NB4 (cell line): ENCODE data around the gene MMD.
"Not testable (repeated sequence)": the region's sequence is repeated elsewhere in the genome, so short reads cannot be mapped to it uniquely, and the experiment has no call there.

Experiments used
- MYC ChIP-seq: IDR thresholded peaks from 2 replicates; pipeline ENCODE4 v1.6.1; 2011; ENCODE audit warnings: low read depth, low read length
- POLR2A ChIP-seq: IDR thresholded peaks from 2 replicates; pipeline ENCODE4 v1.6.1; 2011; ENCODE audit warnings: mild to moderate bottlenecking; ENCODE audit not compliant: insufficient read length; ENCODE audit errors: extremely low read depth
- TF ChIP-seq, protein P1 (sequence below): IDR thresholded peaks from 2 replicates; pipeline ENCODE4 v1.6.1; 2011; ENCODE audit warnings: low read depth, low read length
- TF ChIP-seq, protein P2 (sequence below): IDR thresholded peaks from one replicate; pipeline ENCODE4 v1.5.1; 2012; ENCODE audit warnings: low read depth, low read length

- TF ChIP-seq, protein P1, sequence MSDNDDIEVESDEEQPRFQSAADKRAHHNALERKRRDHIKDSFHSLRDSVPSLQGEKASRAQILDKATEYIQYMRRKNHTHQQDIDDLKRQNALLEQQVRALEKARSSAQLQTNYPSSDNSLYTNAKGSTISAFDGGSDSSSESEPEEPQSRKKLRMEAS: not testable (repeated sequence)
- TF ChIP-seq, protein P2, sequence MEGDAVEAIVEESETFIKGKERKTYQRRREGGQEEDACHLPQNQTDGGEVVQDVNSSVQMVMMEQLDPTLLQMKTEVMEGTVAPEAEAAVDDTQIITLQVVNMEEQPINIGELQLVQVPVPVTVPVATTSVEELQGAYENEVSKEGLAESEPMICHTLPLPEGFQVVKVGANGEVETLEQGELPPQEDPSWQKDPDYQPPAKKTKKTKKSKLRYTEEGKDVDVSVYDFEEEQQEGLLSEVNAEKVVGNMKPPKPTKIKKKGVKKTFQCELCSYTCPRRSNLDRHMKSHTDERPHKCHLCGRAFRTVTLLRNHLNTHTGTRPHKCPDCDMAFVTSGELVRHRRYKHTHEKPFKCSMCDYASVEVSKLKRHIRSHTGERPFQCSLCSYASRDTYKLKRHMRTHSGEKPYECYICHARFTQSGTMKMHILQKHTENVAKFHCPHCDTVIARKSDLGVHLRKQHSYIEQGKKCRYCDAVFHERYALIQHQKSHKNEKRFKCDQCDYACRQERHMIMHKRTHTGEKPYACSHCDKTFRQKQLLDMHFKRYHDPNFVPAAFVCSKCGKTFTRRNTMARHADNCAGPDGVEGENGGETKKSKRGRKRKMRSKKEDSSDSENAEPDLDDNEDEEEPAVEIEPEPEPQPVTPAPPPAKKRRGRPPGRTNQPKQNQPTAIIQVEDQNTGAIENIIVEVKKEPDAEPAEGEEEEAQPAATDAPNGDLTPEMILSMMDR: not testable (repeated sequence)
- TF ChIP-seq POLR2A, MYC: not testable (repeated sequence)
Measured at GRCh38 chr17:55431914-55432313, 10.3 kb upstream of the MMD start.
